H1 (cell line): ENCODE data around the gene MRPS31. TPM values are rescaled to one million over a fixed set of nuclear protein-coding genes. Genes with fewer than 3 reads are reported as not detected.

ENCODE experiments used
- CTCF ChIA-PET: fragments of 300-600 bp; sonication (Branson Sonifier 250); formaldehyde crosslinking; loops from one replicate; lab custom pipeline; 2021; ENCODE audit not compliant: partially characterized antibody; lab: Charles Lee
- POLR2A ChIA-PET: fragments of 300-600 bp; sonication (Branson Sonifier 250); formaldehyde crosslinking; loops from one replicate; lab custom pipeline; 2021; ENCODE audit warnings: inconsistent platforms; ENCODE audit not compliant: partially characterized antibody; lab: Charles Lee
- DNase-seq, 2 experiments: peaks; one replicate each; pipeline versions ENCODE4 v3.0.0 to v3.0.0-alpha.2; 2010 to 2022; ENCODE audit warnings: low spot score in 2 of 2, low read depth in 1 of 2, mixed read lengths in 1 of 2
- FAIRE-seq: peaks from 2 replicates; lab custom pipeline; 2011; peaks lifted over from hg19 to GRCh38; lab: Jason Lieb, UNC
- H2AFZ ChIP-seq: 2 replicates; pipeline ENCODE4 v1.8.1; 2012; ENCODE audit warnings: low read length, inconsistent platforms
- H2AK5ac ChIP-seq: 2 replicates; pipeline ENCODE4 v1.6.1; 2013; ENCODE audit warnings: low read depth, low read length
- H2BK120ac ChIP-seq: replicated peaks from 2 replicates; pipeline ENCODE3; 2013; ENCODE audit warnings: low read depth, low read length, inconsistent platforms
- H2BK12ac ChIP-seq: 2 replicates; pipeline ENCODE4 v1.6.1; 2013; ENCODE audit warnings: low read depth, low read length
- H2BK15ac ChIP-seq: 2 replicates; pipeline ENCODE4 v1.6.1; 2013; ENCODE audit warnings: low read length
- H2BK20ac ChIP-seq: 2 replicates; pipeline ENCODE4 v1.6.1; 2013; ENCODE audit warnings: low read length
- H2BK5ac ChIP-seq: 2 replicates; pipeline ENCODE4 v1.6.1; 2013; ENCODE audit warnings: low read depth, low read length
- H3K14ac ChIP-seq: 2 replicates; pipeline ENCODE4 v1.6.1; 2013; ENCODE audit warnings: inconsistent platforms; ENCODE audit not compliant: insufficient read length
- H3K18ac ChIP-seq: 2 replicates; pipeline ENCODE4 v1.6.1; 2013; ENCODE audit warnings: low read length; ENCODE audit errors: extremely low read depth
- H3K23ac ChIP-seq: 2 replicates; pipeline ENCODE4 v1.6.1; 2013; ENCODE audit warnings: inconsistent platforms; ENCODE audit not compliant: insufficient read length
- H3K23me2 ChIP-seq: 2 replicates; pipeline ENCODE4 v1.6.1; 2013; ENCODE audit warnings: low read depth, low read length
- H3K27ac ChIP-seq: 2 replicates; pipeline ENCODE4 v1.6.1; 2011; ENCODE audit warnings: low read depth, low read length, inconsistent platforms
- H3K27me3 ChIP-seq, 4 experiments: replicated peaks in 1 of 4; 1 replicate in 1 of 4; 2 replicates in 3 of 4; pipeline versions ENCODE4 v1.6.1 to v1.8.1; 2011 to 2013; ENCODE audit warnings: low read length in 3 of 4, mild to moderate bottlenecking in 3 of 4, inconsistent platforms in 2 of 4, mixed read lengths in 2 of 4, moderate library complexity in 1 of 4; ENCODE audit not compliant: control insufficient read depth in 3 of 4, insufficient read depth in 3 of 4; ENCODE audit errors: extremely low read depth in 1 of 4
- H3K36me3 ChIP-seq, 4 experiments: 2 replicates each; pipeline versions ENCODE4 v1.6.1 to v1.8.1; 2011 to 2013; ENCODE audit warnings: mild to moderate bottlenecking in 4 of 4, low read length in 3 of 4, moderate library complexity in 2 of 4, control low read depth in 1 of 4, inconsistent platforms in 1 of 4; ENCODE audit not compliant: insufficient read depth in 4 of 4, control insufficient read depth in 2 of 4
- H3K4ac ChIP-seq: replicated peaks from 2 replicates; pipeline ENCODE3; 2013; ENCODE audit warnings: low read length, low read depth, mixed read lengths, inconsistent platforms; ENCODE audit not compliant: insufficient read length
- H3K4me1 ChIP-seq, 4 experiments: replicated peaks in 1 of 4; 1 replicate in 1 of 4; 2 replicates in 3 of 4; pipeline versions ENCODE4 v1.6.1 to v1.8.1; 2011 to 2013; ENCODE audit warnings: low read length in 3 of 4, inconsistent platforms in 2 of 4, mixed read lengths in 1 of 4; ENCODE audit not compliant: insufficient read depth in 4 of 4, control insufficient read depth in 3 of 4
- H3K4me2 ChIP-seq, 2 experiments: 2 replicates each; pipeline versions ENCODE4 v1.6.1 to v1.8.1; 2011 to 2013; ENCODE audit warnings: low read depth in 2 of 2, low read length in 2 of 2, control low read depth in 1 of 2, inconsistent platforms in 1 of 2, mild to moderate bottlenecking in 1 of 2; ENCODE audit not compliant: insufficient read depth in 1 of 2
- H3K4me3 ChIP-seq, 4 experiments: fragments of 200-600, 300-600 bp in 1 of 4; sonication (generic), shearing (Covaris generic), sonication (Bioruptor Twin) in 1 of 4; 2 replicates each; pipeline versions ENCODE4 v1.5.1 to v1.8.1; 2011 to 2016; ENCODE audit warnings: low read length in 4 of 4, low read depth in 3 of 4, control low read depth in 2 of 4, inconsistent platforms in 2 of 4, mild to moderate bottlenecking in 2 of 4, mixed read lengths in 1 of 4, moderate library complexity in 1 of 4; ENCODE audit not compliant: insufficient read depth in 2 of 4; ENCODE audit errors: extremely low read depth in 1 of 4
- H3K56ac ChIP-seq: replicated peaks from 2 replicates; pipeline ENCODE3; 2013; ENCODE audit warnings: low read depth, mild to moderate bottlenecking, mixed read lengths, low read length, inconsistent platforms; ENCODE audit not compliant: insufficient read length
- H3K79me1 ChIP-seq: 2 replicates; pipeline ENCODE4 v1.6.1; 2013; ENCODE audit warnings: low read depth, low read length, control low read depth
- H3K79me2 ChIP-seq, 2 experiments: 2 replicates each; pipeline versions ENCODE4 v1.6.1 to v1.8.1; 2012 to 2013; ENCODE audit warnings: low read length in 2 of 2, mild to moderate bottlenecking in 2 of 2, inconsistent platforms in 1 of 2; ENCODE audit not compliant: insufficient read depth in 2 of 2, control insufficient read depth in 1 of 2
- H3K9ac ChIP-seq, 4 experiments: replicated peaks in 1 of 4; 1 replicate in 1 of 4; 2 replicates in 3 of 4; pipeline versions ENCODE4 v1.6.1 to v1.8.1; 2011 to 2013; ENCODE audit warnings: low read depth in 3 of 4, low read length in 3 of 4, control low read depth in 2 of 4, mild to moderate bottlenecking in 2 of 4, moderate library complexity in 2 of 4, inconsistent platforms in 1 of 4; ENCODE audit errors: extremely low read depth in 1 of 4
- H3K9me3 ChIP-seq, 2 experiments: 2 replicates each; pipeline versions ENCODE4 v1.6.1 to v1.8.1; 2012 to 2013; ENCODE audit warnings: mild to moderate bottlenecking in 2 of 2, moderate library complexity in 2 of 2, control low read depth in 1 of 2, inconsistent platforms in 1 of 2, low read depth in 1 of 2, low read length in 1 of 2, mixed read lengths in 1 of 2; ENCODE audit not compliant: insufficient read depth in 2 of 2
- H4K20me1 ChIP-seq, 2 experiments: replicated peaks in 1 of 2; 2 replicates each; pipeline versions ENCODE3 to v1.8.1; 2011 to 2013; ENCODE audit warnings: inconsistent platforms in 2 of 2, low read length in 2 of 2, mild to moderate bottlenecking in 1 of 2; ENCODE audit not compliant: insufficient read depth in 2 of 2, control insufficient read depth in 1 of 2
- H4K5ac ChIP-seq: 2 replicates; pipeline ENCODE4 v1.6.1; 2013; ENCODE audit warnings: low read length, low read depth, mixed read lengths, inconsistent platforms; ENCODE audit not compliant: insufficient read length
- H4K8ac ChIP-seq: 2 replicates; pipeline ENCODE4 v1.8.0; 2013; ENCODE audit warnings: mild to moderate bottlenecking, moderate library complexity, low read length, inconsistent platforms; ENCODE audit not compliant: insufficient read depth; ENCODE audit errors: extremely low read depth
- H4K91ac ChIP-seq: replicated peaks from 2 replicates; pipeline ENCODE3; 2013; ENCODE audit warnings: low read length, mixed read lengths, inconsistent platforms; ENCODE audit not compliant: insufficient read length
- ASH2L ChIP-seq: fragments of 200-600, 300-600 bp; sonication (generic); IDR thresholded peaks from one replicate; pipeline ENCODE4 v1.7.1; 2017; ENCODE audit warnings: low read length
- ATF3 ChIP-seq: IDR thresholded peaks from 2 replicates; pipeline ENCODE4 v1.6.1; 2011; ENCODE audit warnings: low read depth, mild to moderate bottlenecking, low read length; ENCODE audit not compliant: insufficient read depth
- CHD1 ChIP-seq: IDR thresholded peaks from 2 replicates; pipeline ENCODE4 v1.6.1; 2012; ENCODE audit warnings: low read depth, low read length, improper control_type of control experiment
- EGR1 ChIP-seq: IDR thresholded peaks from 2 replicates; pipeline ENCODE4 v1.6.1; 2011; ENCODE audit warnings: low read depth, low read length, borderline replicate concordance
- EP300 ChIP-seq, 2 experiments: IDR thresholded peaks; 1 replicate in 1 of 2; 2 replicates in 1 of 2; pipeline ENCODE4 v1.6.1; 2011 to 2012; ENCODE audit warnings: low read depth in 2 of 2, low read length in 2 of 2, mild to moderate bottlenecking in 2 of 2, borderline replicate concordance in 1 of 2, inconsistent platforms in 1 of 2, moderate library complexity in 1 of 2
- GABPA ChIP-seq: IDR thresholded peaks from 2 replicates; pipeline ENCODE4 v1.6.1; 2011; ENCODE audit warnings: mild to moderate bottlenecking, low read length, moderate library complexity, borderline replicate concordance; ENCODE audit not compliant: insufficient read depth
- GTF2F1 ChIP-seq: IDR thresholded peaks from 2 replicates; pipeline ENCODE4 v1.6.1; 2012; ENCODE audit warnings: low read depth, low read length, improper control_type of control experiment, borderline replicate concordance
- JUND ChIP-seq: IDR thresholded peaks from 2 replicates; pipeline ENCODE4 v1.6.1; 2011; ENCODE audit warnings: mild to moderate bottlenecking, improper control_type of control experiment, low read length
- MAFK ChIP-seq: IDR thresholded peaks from 2 replicates; pipeline ENCODE4 v1.6.1; 2012; ENCODE audit warnings: low read depth, mild to moderate bottlenecking, improper control_type of control experiment, low read length
- POU5F1 ChIP-seq: IDR thresholded peaks from 2 replicates; pipeline ENCODE4 v1.6.1; 2011; ENCODE audit warnings: low read depth, mild to moderate bottlenecking, low read length, moderate library complexity
- RBBP5 ChIP-seq: IDR thresholded peaks from 2 replicates; pipeline ENCODE4 v1.7.1; 2012; ENCODE audit warnings: low read depth, mild to moderate bottlenecking, inconsistent platforms, low read length, moderate library complexity, borderline replicate concordance
- RFX5 ChIP-seq: IDR thresholded peaks from 2 replicates; pipeline ENCODE4 v1.6.1; 2011; ENCODE audit warnings: low read depth, low read length, improper control_type of control experiment, borderline replicate concordance
- SP2 ChIP-seq: IDR thresholded peaks from 2 replicates; pipeline ENCODE4 v1.6.1; 2012; ENCODE audit warnings: mild to moderate bottlenecking, low read length, inconsistent platforms
- SP4 ChIP-seq: IDR thresholded peaks from 2 replicates; pipeline ENCODE4 v1.6.1; 2012; ENCODE audit warnings: low read length, inconsistent platforms
- WGBS, 2 experiments: shearing (Covaris generic) in 1 of 2; methylation state at CpG; one replicate each; pipeline versions ENCODE4 v1.1.6 to v1.1.7; 2013 to 2015; ENCODE audit warnings: low lambda C conversion rate in 2 of 2, mixed read lengths in 2 of 2, inconsistent platforms in 1 of 2, low coverage in 1 of 2, missing lambda C conversion rate in 1 of 2; ENCODE audit not compliant: insufficient replicate concordance in 2 of 2, insufficient coverage in 1 of 2, insufficient read length in 1 of 2; ENCODE audit errors: extremely low coverage in 1 of 2, missing lambda C conversion rate in 1 of 2; 5-methylcytosine and 5-hydroxymethylcytosine counted together
- polyA plus RNA-seq, 7 experiments: library from polyadenylated mRNA; depleted of rRNA in 3 of 7; stranded (reverse) in 5 of 7; unstranded in 2 of 7; fragments of >200 nt in 5 of 7; fragments of 200-250 nt in 2 of 7; gene quantifications; 1 replicate in 5 of 7; 2 replicates in 1 of 7; 4 replicates in 1 of 7; pipeline versions ENCODE4 v1.2.1 to v1.2.3, GENCODE V29; 2011 to 2013; ENCODE audit warnings: missing spikeins in 2 of 7, mixed read lengths in 2 of 7
- total RNA-seq: library from RNA; stranded (reverse); fragmentation: NEBNext Ultra II Directional; extraction: Animal tissue kit (Norgen Biotek cat#: 25700); gene quantifications from 2 replicates; pipeline ENCODE4 v1.2.1, GENCODE V29; 2021

MRPS31 gene
- total and polyA plus RNA-seq, 2 of the 8 experiments (the other 6 are each of a cell fraction or from before 2014, with no cell fraction given): 13.6 to 33.3 TPM

GRCh38 chr13:40706439-40706838 lies 64.6 kb downstream of the MRPS31 start:
- no peak overlapping the region for H3K4ac ChIP-seq
- no peaks in the 10 kb centered on the region for H3K79me2 ChIP-seq
- WGBS, 2 experiments: 91% methylated on average over 2 of the region's 2 CpGs; no CpG with 5 or more reads in 1 of the 2 experiments
- H4K8ac ChIP-seq: no peak overlapping the region
- no peaks in the 10 kb centered on the region for H3K23me2 ChIP-seq
- no peak overlapping the region for H3K14ac ChIP-seq
- no peak overlapping the region for H3K27ac ChIP-seq
- no peak overlapping the region for H2AFZ ChIP-seq
- H3K4me2 ChIP-seq: no peak overlapping the region
- H3K56ac ChIP-seq: no peak overlapping the region
- TF ChIP-seq ASH2L: no peak
- no peak for TF ChIP-seq ATF3
- TF ChIP-seq JUND: no peak
- no peak for TF ChIP-seq CHD1
- no peak for TF ChIP-seq EP300 (IDR thresholded peaks at IDR 0.05; ENCODE audit: borderline replicate concordance in 1 of 2, low read depth in 2 of 2, low read length in 2 of 2)
- no peak for TF ChIP-seq SP4
- no peak for TF ChIP-seq GABPA
- TF ChIP-seq POU5F1: no peak
- no peak for TF ChIP-seq GTF2F1
- TF ChIP-seq EGR1: no peak
- no peak for TF ChIP-seq MAFK
- no peak for TF ChIP-seq RFX5
- TF ChIP-seq RBBP5: no peak
- TF ChIP-seq SP2: no peak
- H3K9ac ChIP-seq: no peak overlapping the region
- no peaks in the 10 kb centered on the region for H3K27me3 ChIP-seq
- no peak overlapping the region for H2BK5ac ChIP-seq
- H3K4me1 ChIP-seq: no peaks in the 10 kb centered on the region
- H3K79me1 ChIP-seq: no peaks in the 10 kb centered on the region
- no peaks in the 10 kb centered on the region for H3K36me3 ChIP-seq
- ChIA-PET POLR2A (no interaction called here), CTCF (no interaction called here)
- FAIRE-seq: no peak
- H2BK12ac ChIP-seq: no peak overlapping the region
- H2BK120ac ChIP-seq: no peak overlapping the region
- no peak overlapping the region for H4K91ac ChIP-seq
- DNase-seq: no peak
- H2BK15ac ChIP-seq: no peak overlapping the region
- H2BK20ac ChIP-seq: no peak overlapping the region
- no peak overlapping the region for H4K5ac ChIP-seq
- H3K9me3 ChIP-seq: no peaks in the 10 kb centered on the region; a peak in 1 of 4 replicates
- no peak overlapping the region for H2AK5ac ChIP-seq
- H4K20me1 ChIP-seq: no peaks in the 10 kb centered on the region
- no peak overlapping the region for H3K18ac ChIP-seq
- no peak overlapping the region for H3K4me3 ChIP-seq
- H3K23ac ChIP-seq: no peak overlapping the region
